ENCODE data around the gene SAMD11. TPM values are rescaled to one million over a fixed set of nuclear protein-coding genes. Genes with fewer than 3 reads are reported as not detected.

SAMD11 gene
- total RNA-seq, 1 experiment from 2014 or later = 0.54 TPM

GRCh38 chr1:917076-917459 is 6.7 kb upstream of the SAMD11 start:
- CTCF ChIA-PET = interaction anchor here (0.6 to 2.0 kb wide), 2 partner anchors 17 to 220 kb away, joined by 3 to 5 read pairs; no protein-coding TSS in a partner anchor
- H3K4me3 Mint-ChIP-seq (ENCODE audit: low read depth, unreplicated experiment) = no peak overlapping the region
- no peaks in the 10 kb centered on the region for H3K36me3 Mint-ChIP-seq (ENCODE audit: insufficient read depth, unreplicated experiment)
- no TSS peak for BruUV-seq (replicated peaks)
- intact Hi-C loops (cut with micrococcal nuclease; ENCODE audit: unreplicated experiment) = no loop called here
- H3K27ac Mint-ChIP-seq (ENCODE audit: unreplicated experiment) = no peak overlapping the region
- H3K27me3 Mint-ChIP-seq (ENCODE audit: unreplicated experiment) = peaks cover 95% of the 10 kb centered on the region
- no peaks in the 10 kb centered on the region for H3K9me3 Mint-ChIP-seq (ENCODE audit: low read depth, unreplicated experiment)
- peaks cover 25% of the 10 kb centered on the region for H3K4me1 Mint-ChIP-seq (ENCODE audit: low read depth, unreplicated experiment)
- no peak for DNase-seq
- TF ChIP-seq CTCF (IDR thresholded peaks at IDR 0.05; ENCODE audit: unreplicated experiment) = no peak

- Mint-ChIP-seq H3K4me1 (ENCODE audit: low read depth, unreplicated experiment) (peaks cover 20% of the 10 kb centered on the region), H3K27me3 (ENCODE audit: unreplicated experiment) (peaks cover 94% of the 10 kb centered on the region), H3K4me3 (ENCODE audit: low read depth, unreplicated experiment) (no peak overlapping the region), H3K36me3 (ENCODE audit: insufficient read depth, unreplicated experiment) (no peaks in the 10 kb centered on the region), H3K27ac (ENCODE audit: unreplicated experiment) (no peak overlapping the region), H3K9me3 (ENCODE audit: low read depth, unreplicated experiment) (no peaks in the 10 kb centered on the region)
- intact Hi-C loops (cut with micrococcal nuclease; ENCODE audit: unreplicated experiment) = no loop called here
- no peak for TF ChIP-seq CTCF (IDR thresholded peaks at IDR 0.05; ENCODE audit: unreplicated experiment)
- CTCF ChIA-PET = interaction anchor here (2.0 kb wide), 1 partner anchor 16 kb away, joined by 5 read pairs; no protein-coding TSS in a partner anchor
- no peak for DNase-seq
- no TSS peak for BruUV-seq (replicated peaks)
These were observed 6.1 kb upstream of the SAMD11 start for GRCh38 chr1:917466-918091.

- TF ChIP-seq CTCF (IDR thresholded peaks at IDR 0.05; ENCODE audit: unreplicated experiment) = no peak
- BruUV-seq (replicated peaks) = no TSS peak
- no peak for DNase-seq
- CTCF ChIA-PET = no interaction called here
- H3K27me3 Mint-ChIP-seq (ENCODE audit: unreplicated experiment) = peaks cover 86% of the 10 kb centered on the region
- H3K4me3 Mint-ChIP-seq (ENCODE audit: low read depth, unreplicated experiment) = no peak overlapping the region
- no peaks in the 10 kb centered on the region for H3K36me3 Mint-ChIP-seq (ENCODE audit: insufficient read depth, unreplicated experiment)
- no peak overlapping the region for H3K27ac Mint-ChIP-seq (ENCODE audit: unreplicated experiment)
- intact Hi-C loops (cut with micrococcal nuclease; ENCODE audit: unreplicated experiment) = no loop called here
- H3K4me1 Mint-ChIP-seq (ENCODE audit: low read depth, unreplicated experiment) = peaks cover 16% of the 10 kb centered on the region
- no peaks in the 10 kb centered on the region for H3K9me3 Mint-ChIP-seq (ENCODE audit: low read depth, unreplicated experiment)
These were observed 5.4 kb upstream of the SAMD11 start for GRCh38 chr1:918353-918752.

- intact Hi-C loops (cut with micrococcal nuclease; ENCODE audit: unreplicated experiment) = no loop called here
- Mint-ChIP-seq H3K9me3 (ENCODE audit: low read depth, unreplicated experiment) (no peaks in the 10 kb centered on the region), H3K27ac (ENCODE audit: unreplicated experiment) (no peak overlapping the region), H3K4me3 (ENCODE audit: low read depth, unreplicated experiment) (no peak overlapping the region), H3K4me1 (ENCODE audit: low read depth, unreplicated experiment) (peaks cover 16% of the 10 kb centered on the region), H3K36me3 (ENCODE audit: insufficient read depth, unreplicated experiment) (no peaks in the 10 kb centered on the region), H3K27me3 (ENCODE audit: unreplicated experiment) (peaks cover 81% of the 10 kb centered on the region)
- CTCF ChIA-PET = no interaction called here
- DNase-seq = no peak
- no peak for TF ChIP-seq CTCF (IDR thresholded peaks at IDR 0.05; ENCODE audit: unreplicated experiment)
- no TSS peak for BruUV-seq (replicated peaks)
These were observed 4.9 kb upstream of the SAMD11 start for GRCh38 chr1:918843-919242.
